Thoracic aorta (tissue), 2 donors: ENCODE results near the gene PALB2. TPM values are rescaled to one million over a fixed set of nuclear protein-coding genes. Genes with fewer than 3 reads are reported as not detected.

Source experiments
- ATAC-seq: fragments of 150-250 bp; one replicate; pipeline ENCODE4 v1.8.0; 2017; ENCODE audit warnings: low read depth; ENCODE audit not compliant: insufficient number of reproducible peaks, low FRiP score
- DNase-seq: peaks from one replicate; pipeline ENCODE4 v3.0.0-alpha.2; 2020; ENCODE audit warnings: low spot score
- H3K27ac ChIP-seq, 2 donors: fragments of 200-600 bp; sonication (generic); 1 replicate in 1 of 2; 2 replicates in 1 of 2; pipeline ENCODE4 v1.5.1; 2016; ENCODE audit warnings: mild to moderate bottlenecking in 2 of 2, moderate library complexity in 2 of 2
- H3K27me3 ChIP-seq: fragments of 200-600 bp; sonication (generic); replicated peaks from 2 replicates; pipeline ENCODE4 v1.6.0; 2016; ENCODE audit warnings: mild to moderate bottlenecking; ENCODE audit not compliant: insufficient read depth
- H3K36me3 ChIP-seq: fragments of 200-600 bp; sonication (generic); one replicate; pipeline ENCODE4 v1.5.1; 2016
- H3K4me1 ChIP-seq, 2 donors: fragments of 200-600 bp; sonication (generic); 1 replicate in 1 of 2; 2 replicates in 1 of 2; pipeline versions ENCODE4 v1.5.1 to v1.6.0; 2016; ENCODE audit warnings: low read depth in 2 of 2, mild to moderate bottlenecking in 1 of 2; ENCODE audit not compliant: control insufficient read depth in 1 of 2
- H3K4me3 ChIP-seq: fragments of 200-600 bp; sonication (generic); 2 replicates; pipeline ENCODE4 v1.5.1; 2016; ENCODE audit warnings: mild to moderate bottlenecking
- H3K9me3 ChIP-seq: fragments of 200-600 bp; sonication (generic); 2 replicates; pipeline ENCODE4 v1.5.1; 2016
- CTCF ChIP-seq: fragments of 200-600 bp; sonication (generic); IDR thresholded peaks from one replicate; pipeline ENCODE4 v1.5.1; 2019; ENCODE audit warnings: antibody characterized with exemption
- total RNA-seq, 2 donors: library from RNA; depleted of rRNA; stranded (reverse); fragments of >200 nt; gene quantifications; one replicate each; pipeline versions ENCODE4 v1.1.0 to v1.2.3, GENCODE V29; 2016

Gene PALB2
- total RNA-seq, 2 donors from 2014 or later, result 5.1 to 14.2 TPM

GRCh38 chr16:23682181-23682580 lies 41.1 kb upstream of the PALB2 start:
- Histone ChIP-seq H3K27ac (no peak overlapping the region), H3K36me3 (peaks cover 3% of the 10 kb centered on the region), H3K4me1 (peaks cover 7 to 16% of the 10 kb centered on the region in 2 donors), H3K9me3 (no peaks in the 10 kb centered on the region), H3K4me3 (no peak overlapping the region), H3K27me3 (no peaks in the 10 kb centered on the region)
- no peak for ATAC-seq
- no peak for TF ChIP-seq CTCF
- no peak for DNase-seq

- DNase-seq (no peak), ATAC-seq (no peak)
- no peak for TF ChIP-seq CTCF
- peaks cover 7 to 16% of the 10 kb centered on the region in 2 donors for H3K4me1 ChIP-seq
- H3K9me3 ChIP-seq, result no peaks in the 10 kb centered on the region
- H3K27me3 ChIP-seq, result no peaks in the 10 kb centered on the region
- peaks cover 3% of the 10 kb centered on the region for H3K36me3 ChIP-seq
- H3K27ac ChIP-seq, result no peak overlapping the region
- H3K4me3 ChIP-seq, result no peak overlapping the region
Observed at GRCh38 chr16:23679986-23680336, 38.9 kb upstream of the PALB2 start.

- no peak for ATAC-seq
- H3K36me3 ChIP-seq, result peaks cover 3% of the 10 kb centered on the region
- no peak for TF ChIP-seq CTCF
Observed at GRCh38 chr16:23679274-23679985, 38.3 kb upstream of the PALB2 start.

GRCh38 chr16:23678430-23679273 lies 37.5 kb upstream of the PALB2 start, which contains the start of gene PLK1:
Gene PLK1, plus strand, starts transcription at chr16:23678889. Its CDS starts 44 bp downstream, at chr16:23678933.
- no peaks in the 10 kb centered on the region for H3K27me3 ChIP-seq
- TF ChIP-seq CTCF, result no peak
- ATAC-seq, result peak; percentile 60
- H3K4me3 ChIP-seq, result peak within 1 kb of the TSS; percentile 77
- peak; percentile 34 for DNase-seq
- peaks cover 7 to 16% of the 10 kb centered on the region in 2 donors for H3K4me1 ChIP-seq
- peaks cover under 1% of the 10 kb centered on the region for H3K36me3 ChIP-seq
- H3K27ac ChIP-seq, result no peak within 1 kb of the TSS
- H3K9me3 ChIP-seq, result no peaks in the 10 kb centered on the region

More at GRCh38 chr16:23679274-23679985, 38.3 kb upstream of the PALB2 start:
- DNase-seq, result no peak
- no peaks in the 10 kb centered on the region for H3K27me3 ChIP-seq
- H3K4me3 ChIP-seq, result peak overlapping the region; percentile 77
- no peaks in the 10 kb centered on the region for H3K9me3 ChIP-seq
- no peak overlapping the region for H3K27ac ChIP-seq
- H3K4me1 ChIP-seq, result peaks cover 7 to 16% of the 10 kb centered on the region in 2 donors

GRCh38 chr16:23676924-23677480 lies 35.9 kb upstream of the PALB2 start:
- Histone ChIP-seq H3K4me3 (no peak overlapping the region), H3K27me3 (no peaks in the 10 kb centered on the region), H3K4me1 (peaks cover 7 to 16% of the 10 kb centered on the region in 2 donors), H3K27ac (no peak overlapping the region), H3K36me3 (no peaks in the 10 kb centered on the region), H3K9me3 (no peaks in the 10 kb centered on the region)
- ATAC-seq, result no peak
- no peak for TF ChIP-seq CTCF
- DNase-seq, result no peak
